Ovary (tissue), 9 donors: ENCODE results near the gene UBE2QL1. TPM values are rescaled to one million over a fixed set of nuclear protein-coding genes. Genes with fewer than 3 reads are reported as not detected.

Source experiments
- DNase-seq, 5 donors: peaks; one replicate each; pipeline ENCODE4 v3.0.0-alpha.2; 2019 to 2020
- H3K27ac ChIP-seq, 2 donors: fragments of 200-600 bp; one replicate each; pipeline versions ENCODE4 v1.5.1 to v1.8.0; 2019 to 2022
- H3K27me3 ChIP-seq: fragments of 200-600 bp; one replicate; pipeline ENCODE4 v1.8.0; 2022
- H3K36me3 ChIP-seq: fragments of 200-600 bp; sonication (generic); one replicate; pipeline ENCODE4 v1.5.1; 2019
- H3K4me1 ChIP-seq: one replicate; pipeline ENCODE4 v1.8.1; 2013; ENCODE audit warnings: mild to moderate bottlenecking, moderate library complexity; ENCODE audit not compliant: insufficient read depth
- H3K4me3 ChIP-seq: fragments of 200-600 bp; sonication (generic); one replicate; pipeline ENCODE4 v1.5.1; 2017
- H3K9me3 ChIP-seq, 2 donors: fragments of 200-600 bp in 1 of 2; sonication (generic) in 1 of 2; one replicate each; pipeline versions ENCODE4 v1.5.1 to v1.8.1; 2013 to 2019; ENCODE audit warnings: mild to moderate bottlenecking in 1 of 2, moderate library complexity in 1 of 2
- CTCF ChIP-seq, 3 donors: fragments of 450-650 bp in 2 of 3; fragments of 200-600 bp in 1 of 3; IDR thresholded peaks; one replicate each; pipeline versions ENCODE4 v1.5.1 to v1.8.0; 2016 to 2022; ENCODE audit warnings: antibody characterized with exemption in 3 of 3, mild to moderate bottlenecking in 1 of 3
- EP300 ChIP-seq: sonication (generic); formaldehyde crosslinking; IDR thresholded peaks from one replicate; pipeline ENCODE4 v1.6.1; 2017; ENCODE audit warnings: antibody characterized with exemption
- POLR2A ChIP-seq: fragments of 450-650 bp; IDR thresholded peaks from one replicate; pipeline ENCODE4 v1.6.1; 2017; ENCODE audit warnings: antibody characterized with exemption, mild to moderate bottlenecking, moderate library complexity
- WGBS, 3 donors: extraction: QIAGEN DNeasy Blood & Tissue Kit in 1 of 3; methylation state at CpG; one replicate each; pipeline versions ENCODE4 v1.1.5 to v1.1.7; 2013 to 2017; 5-methylcytosine and 5-hydroxymethylcytosine counted together
- intact Hi-C, 4 donors: fragments of 100-400 bp; cut with DNase I; formaldehyde crosslinking; loops; one replicate each; pipeline versions ENCODE4 v1.11.0 to v1.15.1; 2022 to 2023
- polyA plus RNA-seq, 2 donors: library from polyadenylated mRNA; stranded (reverse); fragments of 200-250 nt in 1 of 2; fragments of 350-450 nt in 1 of 2; fragmentation: Illumina TruSeq in 1 of 2; extraction: RNeasy Lipid Tissue Mini Kit (QIAGEN cat#74804) in 1 of 2; gene quantifications; one replicate each; pipeline ENCODE4 v1.2.3, GENCODE V29; 2013 to 2014
- total RNA-seq, 7 donors: library from RNA; depleted of rRNA in 2 of 7; stranded (reverse); fragments of >200 nt in 2 of 7; fragmentation: NEBNext Ultra II Directional in 3 of 7; extraction: Animal tissue kit (Norgen Biotek cat#: 25700) in 3 of 7; gene quantifications; one replicate each; pipeline versions ENCODE4 v1.1.0 to v1.2.4, GENCODE V29; 2016 to 2023
- donor health status: DM: no; HTN: no; CAD: no; lungs with moderate emphysema.
- donor health status: DM: no; HTN: no; CAD: no.
- donor health status: Bipolar disorder and iron deficiency.
- donor health status: DM: yes; HTN: yes; CAD: no.
- donor health status: DM: no; HTN: no; CAD: no.
- donor health status: DM: yes; HTN: yes; CAD: no.

The UBE2QL1 gene
- total and polyA plus RNA-seq, 9 donors, result 0.30 to 6.4 (median 1.3) TPM

GRCh38 chr5:6495433-6496206 lies 47.0 kb downstream of the UBE2QL1 start:
- intact Hi-C loops, result no loop called here
- Histone ChIP-seq H3K4me3 (no peak overlapping the region), H3K27me3 (no peaks in the 10 kb centered on the region), H3K4me1 (peaks cover 4% of the 10 kb centered on the region), H3K36me3 (no peaks in the 10 kb centered on the region), H3K9me3 (no peaks in the 10 kb centered on the region), H3K27ac (no peak overlapping the region)
- 36 to 57% (median 39%) methylated on average over 8 of the region's 8 CpGs for WGBS, 3 donors
- no peak for DNase-seq
- no peak for TF ChIP-seq POLR2A
- no peak for TF ChIP-seq CTCF (IDR thresholded peaks at IDR 0.05)
- no peak for TF ChIP-seq EP300

- H3K4me3 ChIP-seq, result no peak overlapping the region
- WGBS, 3 donors, result 69 to 76% (median 75%) methylated on average over 5 of the region's 5 CpGs
- H3K4me1 ChIP-seq, result peaks cover 4% of the 10 kb centered on the region
- no peaks in the 10 kb centered on the region for H3K9me3 ChIP-seq
- H3K27ac ChIP-seq, result no peak overlapping the region
- no peaks in the 10 kb centered on the region for H3K27me3 ChIP-seq
- TF ChIP-seq POLR2A (no peak), CTCF (IDR thresholded peaks at IDR 0.05) (no peak)
- intact Hi-C loops, result no loop called here
- H3K36me3 ChIP-seq, result no peaks in the 10 kb centered on the region
- no peak for DNase-seq
Observed at GRCh38 chr5:6496207-6496584, 47.5 kb downstream of the UBE2QL1 start.

GRCh38 chr5:6496636-6497035 lies 48.0 kb downstream of the UBE2QL1 start:
- TF ChIP-seq EP300 (no peak), CTCF (IDR thresholded peaks at IDR 0.05) (no peak), POLR2A (no peak)
- Histone ChIP-seq H3K27ac (no peak overlapping the region), H3K36me3 (no peaks in the 10 kb centered on the region), H3K27me3 (no peaks in the 10 kb centered on the region), H3K4me3 (no peak overlapping the region), H3K9me3 (no peaks in the 10 kb centered on the region), H3K4me1 (peaks cover 4% of the 10 kb centered on the region)
- WGBS, 3 donors, result 81 to 87% (median 84%) methylated on average over 6 of the region's 6 CpGs
- intact Hi-C loops, result no loop called here
- DNase-seq, result no peak

GRCh38 chr5:6497262-6497661 lies 48.6 kb downstream of the UBE2QL1 start:
- no peaks in the 10 kb centered on the region for H3K36me3 ChIP-seq
- H3K27ac ChIP-seq, result no peak overlapping the region
- no peak for DNase-seq
- 68 to 84% (median 74%) methylated on average over 1 of the region's 1 CpG for WGBS, 3 donors
- no peak overlapping the region for H3K4me3 ChIP-seq
- intact Hi-C loops, result no loop called here
- peaks cover 4% of the 10 kb centered on the region for H3K4me1 ChIP-seq
- no peak for TF ChIP-seq EP300
- TF ChIP-seq POLR2A, result no peak
- no peak for TF ChIP-seq CTCF (IDR thresholded peaks at IDR 0.05)
- no peaks in the 10 kb centered on the region for H3K27me3 ChIP-seq
- no peaks in the 10 kb centered on the region for H3K9me3 ChIP-seq
